GM19395 (cell line): Measurements from ENCODE around the gene PCGF6.
"Not testable (repeated sequence)": the region's sequence is repeated elsewhere in the genome, so short reads cannot be mapped to it uniquely, and the experiment has no call there.

Source experiments
- ATAC-seq: cut with Tn5 transposase; IDR thresholded peaks from one replicate; pipeline ENCODE4 v1.9.1; 2021; ENCODE audit warnings: mild to moderate bottlenecking, moderate library complexity; ENCODE audit not compliant: unreplicated experiment

The PCGF6 gene

DNA sequence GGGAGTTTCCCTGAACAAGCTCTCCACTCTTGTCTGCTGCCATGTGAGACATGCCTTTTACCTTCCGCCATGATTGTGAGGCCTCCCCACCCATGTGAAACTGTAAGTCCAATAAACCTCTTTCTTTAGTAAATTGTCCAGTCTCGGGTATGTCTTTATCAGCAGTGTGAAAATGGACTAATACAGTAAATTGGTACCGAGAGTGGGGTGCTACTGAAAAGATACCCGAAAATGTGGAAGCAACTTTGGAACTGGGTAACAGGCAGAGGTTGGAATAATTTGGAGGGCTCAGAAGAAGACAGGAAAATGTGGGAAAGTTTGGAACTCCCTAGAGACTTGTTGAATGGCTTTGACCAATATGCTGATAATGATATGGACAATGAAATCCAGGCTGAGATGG, 92.0 kb downstream of the PCGF6 start:
- ATAC-seq, result not testable (repeated sequence)

DNA sequence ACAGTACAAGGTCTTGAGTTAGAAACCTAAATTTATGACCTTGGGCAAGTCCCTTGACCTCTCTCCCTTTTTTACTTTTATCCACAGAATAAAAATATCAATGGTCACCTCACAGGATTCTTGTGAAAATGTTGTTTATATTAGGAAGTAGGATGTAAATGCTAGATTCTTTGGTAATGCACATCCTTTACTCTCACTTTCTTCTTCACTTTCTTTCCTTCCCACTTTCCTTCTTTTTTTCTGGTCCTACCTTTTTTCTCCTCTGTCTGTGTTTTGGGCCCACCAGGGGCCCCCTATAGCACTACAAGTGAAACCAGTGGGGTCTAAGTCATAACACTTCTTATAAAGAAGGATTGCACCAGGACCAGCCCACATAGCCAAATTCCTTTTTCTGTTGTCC, 93.1 kb downstream of the PCGF6 start:
- no peak for ATAC-seq

DNA sequence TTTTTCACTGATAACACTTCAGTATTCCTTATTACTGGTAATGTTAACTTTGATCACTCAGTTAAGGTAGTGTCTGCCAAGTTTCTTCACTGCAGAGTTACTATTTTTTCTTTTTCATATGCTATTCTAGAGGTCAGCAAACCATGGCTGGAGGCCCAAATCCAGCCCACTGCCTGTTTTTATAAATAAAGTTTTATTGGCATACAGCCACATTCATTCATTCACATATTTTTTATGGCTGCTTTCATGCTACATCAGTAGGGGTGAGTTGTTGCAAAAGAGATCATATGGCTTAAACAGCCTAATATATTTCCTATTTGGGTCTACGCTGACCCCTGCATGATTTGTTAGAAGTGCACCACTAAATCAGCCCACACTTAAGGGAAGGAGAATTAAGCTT, 94.3 kb downstream of the PCGF6 start:
- no peak for ATAC-seq

DNA sequence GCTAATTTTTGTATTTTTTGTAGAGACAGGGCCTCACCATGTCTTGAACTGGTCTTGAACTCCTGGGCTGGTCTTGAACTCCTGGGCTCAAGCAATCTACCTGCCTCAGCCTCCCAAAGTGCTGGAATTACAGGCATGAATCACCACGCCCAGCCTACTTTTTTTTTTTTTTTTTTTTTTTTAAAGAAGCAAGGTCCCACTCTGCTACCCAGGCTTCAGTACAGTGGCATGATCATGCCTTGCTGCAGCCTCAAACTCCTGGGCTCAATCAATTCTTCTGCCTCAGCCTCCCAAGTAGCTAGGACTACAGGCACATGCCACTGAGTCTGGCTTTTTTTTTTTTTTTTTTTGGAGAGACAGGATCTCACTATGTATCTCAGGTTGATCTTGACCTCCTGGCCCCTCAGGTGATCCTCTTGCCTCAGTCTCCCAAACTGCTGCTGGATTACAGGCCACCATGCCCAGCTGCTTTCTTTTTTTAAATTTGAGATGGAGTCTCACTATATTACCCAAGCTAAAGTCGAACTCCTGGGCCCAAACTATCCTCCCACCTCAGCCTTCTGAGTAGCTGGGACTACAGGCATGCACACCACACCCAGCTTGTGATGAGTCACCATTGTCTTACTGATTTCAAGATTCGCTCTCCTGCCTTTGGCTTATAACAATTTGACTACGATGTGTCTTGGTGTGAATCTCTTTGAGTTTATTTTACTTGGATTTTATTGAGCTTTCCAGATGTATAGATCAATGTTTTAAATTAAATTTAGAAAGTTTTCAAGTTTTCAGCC, 96.2 kb downstream of the PCGF6 start:
- no peak for ATAC-seq

DNA sequence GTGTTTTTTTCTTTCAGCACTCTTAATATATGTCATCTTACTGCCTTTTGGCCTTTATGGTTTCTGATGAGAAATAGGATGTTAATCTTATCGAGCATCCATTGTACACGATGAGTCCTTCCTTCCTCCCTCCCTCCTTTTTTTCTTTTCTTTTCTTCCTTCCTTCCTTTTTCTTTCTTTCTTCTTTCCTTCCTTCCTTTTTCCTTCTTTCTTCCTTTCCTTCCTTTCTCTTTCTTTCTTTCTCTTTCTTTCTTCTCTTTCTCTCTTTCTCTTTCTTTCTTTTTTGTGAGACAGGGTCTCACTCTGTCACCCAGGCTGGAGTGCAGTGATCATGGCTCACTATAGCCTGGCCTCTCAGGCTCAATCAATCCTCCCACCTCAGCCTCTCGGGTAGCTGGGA, 96.8 kb downstream of the PCGF6 start:
- ATAC-seq, result no peak
